Measurements from ENCODE around the gene MAPK6.
"Not testable (repeated sequence)": the region's sequence is repeated elsewhere in the genome, so short reads cannot be mapped to it uniquely, and the experiment has no call there.

MAPK6 gene

GRCh38 chr15:52028431-52029093, 9.5 kb downstream of the MAPK6 start:
- Histone ChIP-seq H3K9me3 (ENCODE audit: control insufficient read depth, low read length) (no peaks in the 10 kb centered on the region), H3K36me3 (ENCODE audit: control insufficient read depth, insufficient read depth, low read length, severe bottlenecking) (peaks cover 30% of the 10 kb centered on the region), H3K27me3 (replicated peaks; ENCODE audit: control insufficient read depth, insufficient read depth, low read length) (no peaks in the 10 kb centered on the region), H3K4me1 (ENCODE audit: control insufficient read depth, insufficient read depth, low read length) (no peaks in the 10 kb centered on the region), H3K9ac (ENCODE audit: low read length) (no peak overlapping the region), H3K4me3 (ENCODE audit: low read length) (no peak overlapping the region)
- no peak for DNase-seq (ENCODE audit: low read depth)

- Histone ChIP-seq H3K4me1 (ENCODE audit: control insufficient read depth, insufficient read depth, low read length) (no peaks in the 10 kb centered on the region), H3K9ac (ENCODE audit: low read length) (no peak overlapping the region), H3K4me3 (ENCODE audit: low read length) (no peak overlapping the region), H3K9me3 (ENCODE audit: control insufficient read depth, low read length) (no peaks in the 10 kb centered on the region), H3K27me3 (replicated peaks; ENCODE audit: control insufficient read depth, insufficient read depth, low read length) (no peaks in the 10 kb centered on the region), H3K36me3 (ENCODE audit: control insufficient read depth, insufficient read depth, low read length, severe bottlenecking) (peaks cover 29% of the 10 kb centered on the region)
- DNase-seq (ENCODE audit: low read depth): no peak
These were observed 11.0 kb downstream of the MAPK6 start for GRCh38 chr15:52030010-52030409.

GRCh38 chr15:52031556-52031955, 12.5 kb downstream of the MAPK6 start:
- no peak overlapping the region for H3K4me3 ChIP-seq (ENCODE audit: low read length)
- DNase-seq (ENCODE audit: low read depth): no peak
- no peaks in the 10 kb centered on the region for H3K27me3 ChIP-seq (replicated peaks; ENCODE audit: control insufficient read depth, insufficient read depth, low read length)
- no peaks in the 10 kb centered on the region for H3K4me1 ChIP-seq (ENCODE audit: control insufficient read depth, insufficient read depth, low read length)
- H3K36me3 ChIP-seq (ENCODE audit: control insufficient read depth, insufficient read depth, low read length, severe bottlenecking): peaks cover 33% of the 10 kb centered on the region
- no peak overlapping the region for H3K9ac ChIP-seq (ENCODE audit: low read length)
- H3K9me3 ChIP-seq (ENCODE audit: control insufficient read depth, low read length): no peaks in the 10 kb centered on the region

- Histone ChIP-seq H3K36me3 (ENCODE audit: control insufficient read depth, insufficient read depth, low read length, severe bottlenecking) (peaks cover 19% of the 10 kb centered on the region), H3K9ac (ENCODE audit: low read length) (no peak overlapping the region), H3K9me3 (ENCODE audit: control insufficient read depth, low read length) (no peaks in the 10 kb centered on the region), H3K4me3 (ENCODE audit: low read length) (no peak overlapping the region), H3K4me1 (ENCODE audit: control insufficient read depth, insufficient read depth, low read length) (peaks cover 35% of the 10 kb centered on the region), H3K27me3 (replicated peaks; ENCODE audit: control insufficient read depth, insufficient read depth, low read length) (no peaks in the 10 kb centered on the region)
- DNase-seq (ENCODE audit: low read depth): no peak
These were observed 19.0 kb downstream of the MAPK6 start for GRCh38 chr15:52037889-52038505.

- H3K36me3 ChIP-seq (ENCODE audit: control insufficient read depth, insufficient read depth, low read length, severe bottlenecking): peaks cover 15% of the 10 kb centered on the region
- peak overlapping the region; percentile 5 for H3K9ac ChIP-seq (ENCODE audit: low read length)
- peaks cover 35% of the 10 kb centered on the region for H3K4me1 ChIP-seq (ENCODE audit: control insufficient read depth, insufficient read depth, low read length)
- H3K9me3 ChIP-seq (ENCODE audit: control insufficient read depth, low read length): no peaks in the 10 kb centered on the region
- no peak overlapping the region for H3K4me3 ChIP-seq (ENCODE audit: low read length)
- H3K27me3 ChIP-seq (replicated peaks; ENCODE audit: control insufficient read depth, insufficient read depth, low read length): no peaks in the 10 kb centered on the region
- peak; percentile 17 for DNase-seq (ENCODE audit: low read depth)
These were observed 21.1 kb downstream of the MAPK6 start for GRCh38 chr15:52039925-52040781.

- H3K27me3 ChIP-seq (replicated peaks; ENCODE audit: control insufficient read depth, insufficient read depth, low read length): no peaks in the 10 kb centered on the region
- H3K36me3 ChIP-seq (ENCODE audit: control insufficient read depth, insufficient read depth, low read length, severe bottlenecking): peaks cover 26% of the 10 kb centered on the region
These were observed 23.2 kb downstream of the MAPK6 start for GRCh38 chr15:52042051-52042851.

DNA sequence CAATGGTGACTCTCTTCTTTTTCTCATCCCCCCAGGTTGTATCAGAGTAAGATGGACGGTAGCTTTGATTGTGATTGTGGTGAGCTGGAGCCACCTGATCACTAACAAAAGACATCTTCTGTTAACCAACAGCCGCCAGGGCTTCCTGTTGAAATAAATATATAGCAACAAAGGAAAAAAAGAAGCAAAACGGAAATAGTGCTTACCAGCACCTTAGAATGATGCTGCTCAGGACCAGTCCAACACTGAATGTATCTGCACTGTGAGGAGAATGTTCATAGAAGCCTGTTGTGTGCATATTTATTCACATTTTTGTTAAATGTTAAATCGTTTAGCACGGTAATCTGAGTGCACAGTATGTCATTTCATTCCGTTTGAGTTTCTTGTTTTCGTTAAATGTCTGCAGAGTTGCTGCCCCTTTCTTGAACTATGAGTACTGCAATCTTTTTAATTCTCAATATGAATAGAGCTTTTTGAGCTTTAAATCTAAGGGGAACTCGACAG, 26.8 kb downstream of the MAPK6 start:
- DNase-seq (ENCODE audit: low read depth): peak; percentile 48
- H3K36me3 ChIP-seq (ENCODE audit: control insufficient read depth, insufficient read depth, low read length, severe bottlenecking): peaks cover 49% of the 10 kb centered on the region
- not testable (repeated sequence) for H3K4me3 ChIP-seq (ENCODE audit: low read length); H3K27me3 ChIP-seq (replicated peaks; ENCODE audit: control insufficient read depth, insufficient read depth, low read length); H3K9ac ChIP-seq (ENCODE audit: low read length); H3K9me3 ChIP-seq (ENCODE audit: control insufficient read depth, low read length)
- peaks cover 16% of the 10 kb centered on the region for H3K4me1 ChIP-seq (ENCODE audit: control insufficient read depth, insufficient read depth, low read length)

More at GRCh38 chr15:52042051-52042851, 23.2 kb downstream of the MAPK6 start:
- peaks cover 35% of the 10 kb centered on the region for H3K4me1 ChIP-seq (ENCODE audit: control insufficient read depth, insufficient read depth, low read length)
- H3K9ac ChIP-seq (ENCODE audit: low read length): no peak overlapping the region
- no peak for DNase-seq (ENCODE audit: low read depth)
- H3K9me3 ChIP-seq (ENCODE audit: control insufficient read depth, low read length): no peaks in the 10 kb centered on the region
- no peak overlapping the region for H3K4me3 ChIP-seq (ENCODE audit: low read length)

DNA sequence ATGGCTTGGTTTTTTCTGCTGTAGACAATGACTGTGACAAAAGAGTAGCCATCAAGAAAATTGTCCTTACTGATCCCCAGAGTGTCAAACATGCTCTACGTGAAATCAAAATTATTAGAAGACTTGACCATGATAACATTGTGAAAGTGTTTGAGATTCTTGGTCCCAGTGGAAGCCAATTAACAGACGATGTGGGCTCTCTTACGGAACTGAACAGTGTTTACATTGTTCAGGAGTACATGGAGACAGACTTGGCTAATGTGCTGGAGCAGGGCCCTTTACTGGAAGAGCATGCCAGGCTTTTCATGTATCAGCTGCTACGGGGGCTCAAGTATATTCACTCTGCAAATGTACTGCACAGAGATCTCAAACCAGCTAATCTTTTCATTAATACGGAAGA, 27.5 kb downstream of the MAPK6 start:
- H3K4me1 ChIP-seq (ENCODE audit: control insufficient read depth, insufficient read depth, low read length): peaks cover 16% of the 10 kb centered on the region
- H3K27me3 ChIP-seq (replicated peaks; ENCODE audit: control insufficient read depth, insufficient read depth, low read length); H3K9me3 ChIP-seq (ENCODE audit: control insufficient read depth, low read length); H3K4me3 ChIP-seq (ENCODE audit: low read length); DNase-seq (ENCODE audit: low read depth); H3K9ac ChIP-seq (ENCODE audit: low read length): not testable (repeated sequence)
- peaks cover 50% of the 10 kb centered on the region for H3K36me3 ChIP-seq (ENCODE audit: control insufficient read depth, insufficient read depth, low read length, severe bottlenecking)

GRCh38 chr15:52050416-52050815, 31.4 kb downstream of the MAPK6 start:
- H3K27me3 ChIP-seq (replicated peaks; ENCODE audit: control insufficient read depth, insufficient read depth, low read length): no peaks in the 10 kb centered on the region
- H3K9ac ChIP-seq (ENCODE audit: low read length): no peak overlapping the region
- H3K4me1 ChIP-seq (ENCODE audit: control insufficient read depth, insufficient read depth, low read length): peaks cover 26% of the 10 kb centered on the region
- H3K4me3 ChIP-seq (ENCODE audit: low read length): no peak overlapping the region
- DNase-seq (ENCODE audit: low read depth): peak; percentile 64
- H3K9me3 ChIP-seq (ENCODE audit: control insufficient read depth, low read length): no peaks in the 10 kb centered on the region
- peaks cover 65% of the 10 kb centered on the region for H3K36me3 ChIP-seq (ENCODE audit: control insufficient read depth, insufficient read depth, low read length, severe bottlenecking)

DNA sequence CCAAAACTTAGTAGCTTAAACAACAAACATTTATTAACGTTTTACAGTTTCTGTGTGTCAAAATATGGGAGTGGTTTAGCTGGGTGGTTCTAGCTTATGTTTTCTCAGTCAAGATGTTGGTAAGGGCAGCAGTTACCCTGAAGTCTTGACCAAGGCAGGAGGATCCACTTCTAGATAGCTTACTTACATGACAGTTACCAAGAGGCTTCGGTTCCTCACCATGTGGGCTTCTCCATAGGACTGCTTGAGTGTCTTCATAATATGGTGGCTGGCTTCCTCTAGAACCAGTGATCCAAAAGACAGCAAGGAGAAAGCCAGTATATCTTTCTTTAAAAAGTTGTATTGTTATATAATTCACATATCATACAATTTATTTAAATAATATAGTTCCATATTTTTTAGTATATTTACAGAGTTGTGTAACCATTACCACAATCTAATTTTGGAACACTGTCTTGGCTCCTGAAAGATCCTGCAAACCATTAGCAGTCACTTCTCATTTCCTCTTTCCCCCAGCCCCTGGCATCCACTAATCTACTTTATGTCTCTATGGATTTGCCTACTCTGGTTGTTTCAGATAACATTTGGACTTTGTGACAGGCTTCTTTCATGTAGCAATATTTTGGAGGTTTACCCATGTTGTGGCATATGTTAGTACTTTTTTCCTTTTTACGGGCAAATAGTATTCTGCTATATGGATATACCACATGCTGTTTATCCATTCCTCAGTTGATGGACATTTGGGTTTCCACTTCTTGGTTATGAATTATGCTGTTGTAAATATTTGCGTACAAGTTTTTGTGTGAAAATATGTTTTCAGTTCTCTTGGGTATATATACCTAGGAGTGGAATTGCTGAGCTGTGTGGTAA, 33.3 kb downstream of the MAPK6 start:
- no peak for DNase-seq (ENCODE audit: low read depth)
- H3K36me3 ChIP-seq (ENCODE audit: control insufficient read depth, insufficient read depth, low read length, severe bottlenecking): peaks cover 68% of the 10 kb centered on the region

More for the DNA sequence above, 33.3 kb downstream of the MAPK6 start:
- no peaks in the 10 kb centered on the region for H3K9me3 ChIP-seq (ENCODE audit: control insufficient read depth, low read length)
- H3K27me3 ChIP-seq (replicated peaks; ENCODE audit: control insufficient read depth, insufficient read depth, low read length): no peaks in the 10 kb centered on the region
- no peak overlapping the region for H3K4me3 ChIP-seq (ENCODE audit: low read length)
- peaks cover 26% of the 10 kb centered on the region for H3K4me1 ChIP-seq (ENCODE audit: control insufficient read depth, insufficient read depth, low read length)
- no peak overlapping the region for H3K9ac ChIP-seq (ENCODE audit: low read length)

Data from adipocyte (in vitro differentiated cells).